GM23338 (cell line): ENCODE measurements around the gene UBE2F. TPM values are rescaled to one million over a fixed set of nuclear protein-coding genes. Genes with fewer than 3 reads are reported as not detected.
A peak's percentile ranks its signal among the peaks of the same experiment; 100 is the strongest.

ENCODE experiments used
- ATAC-seq: fragments of 200-7000 bp; cut with Tn5 transposase; 3 replicates; pipeline ENCODE4 v1.9.1; 2020
- DNase-seq: peaks from one replicate; pipeline ENCODE4 v3.0.0-alpha.2; 2015; ENCODE audit warnings: low spot score
- H2AFZ ChIP-seq: fragments of 200-600 bp; sonication (generic); 2 replicates; pipeline ENCODE4 v1.8.0; 2016; ENCODE audit warnings: antibody characterized with exemption, mild to moderate bottlenecking, moderate library complexity
- H3F3A ChIP-seq: fragments of 200-600 bp; sonication (generic); replicated peaks from 2 replicates; pipeline ENCODE4 v1.8.0; 2017; ENCODE audit warnings: antibody characterized with exemption, mixed run types, low read depth
- H3K27ac ChIP-seq: fragments of 200-600 bp; sonication (generic); 2 replicates; pipeline ENCODE4 v1.6.1; 2016; ENCODE audit warnings: low read depth
- H3K27me3 ChIP-seq: fragments of 200-600 bp; sonication (generic); 2 replicates; pipeline ENCODE4 v1.8.0; 2016; ENCODE audit warnings: mild to moderate bottlenecking, mixed run types, moderate library complexity; ENCODE audit not compliant: insufficient read depth
- H3K36me3 ChIP-seq: fragments of 200-600 bp; sonication (generic); 2 replicates; pipeline ENCODE4 v1.8.0; 2016; ENCODE audit warnings: mild to moderate bottlenecking; ENCODE audit not compliant: insufficient read depth
- H3K4me1 ChIP-seq: fragments of 200-600 bp; sonication (generic); 2 replicates; pipeline ENCODE4 v1.8.0; 2016; ENCODE audit warnings: mild to moderate bottlenecking, moderate library complexity; ENCODE audit not compliant: insufficient read depth
- H3K4me2 ChIP-seq: fragments of 200-600 bp; sonication (generic); 2 replicates; pipeline ENCODE4 v1.7.1; 2017; ENCODE audit warnings: mixed run types
- H3K4me3 ChIP-seq: fragments of 200-600 bp; sonication (generic); 2 replicates; pipeline ENCODE4 v1.6.1; 2016; ENCODE audit warnings: mixed run types
- H3K79me2 ChIP-seq: fragments of 200-600 bp; sonication (generic); replicated peaks from 2 replicates; pipeline ENCODE4 v1.8.0; 2017; ENCODE audit warnings: mild to moderate bottlenecking; ENCODE audit not compliant: insufficient read depth
- H3K9me2 ChIP-seq: fragments of 200-600 bp; sonication (generic); 2 replicates; pipeline ENCODE4 v1.8.0; 2017; ENCODE audit not compliant: insufficient read depth
- H4K20me1 ChIP-seq: fragments of 200-600 bp; sonication (generic); replicated peaks from 2 replicates; pipeline ENCODE4 v1.8.0; 2017; ENCODE audit warnings: mild to moderate bottlenecking; ENCODE audit not compliant: insufficient read depth
- H3K27ac Mint-ChIP-seq: 2 replicates; pipeline ENCODE4 v1.8.0; 2020; ENCODE audit warnings: inconsistent platforms, mild to moderate bottlenecking, moderate library complexity, mixed read lengths
- H3K27me3 Mint-ChIP-seq: 3 replicates; pipeline ENCODE4 v1.8.0; 2022; ENCODE audit warnings: low read depth, mild to moderate bottlenecking, moderate library complexity, mixed read lengths, inconsistent platforms; ENCODE audit not compliant: insufficient read depth, poor library complexity
- H3K36me3 Mint-ChIP-seq: 3 replicates; pipeline ENCODE4 v1.8.0; 2021; ENCODE audit warnings: low read depth, mild to moderate bottlenecking, inconsistent platforms, moderate library complexity, mixed read lengths
- H3K4me1 Mint-ChIP-seq: 3 replicates; pipeline ENCODE4 v1.8.0; 2020; ENCODE audit warnings: mild to moderate bottlenecking, inconsistent platforms, mixed read lengths
- H3K4me3 Mint-ChIP-seq: 3 replicates; pipeline ENCODE4 v1.8.0; 2021; ENCODE audit warnings: moderate library complexity, mild to moderate bottlenecking, inconsistent platforms, mixed read lengths
- H3K9me3 Mint-ChIP-seq: 3 replicates; pipeline ENCODE4 v1.8.0; 2020; ENCODE audit warnings: moderate library complexity, mild to moderate bottlenecking, inconsistent platforms, mixed read lengths
- CREB1 ChIP-seq: fragments of 250-450 bp; sonication (Bioruptor Pico); IDR thresholded peaks from 2 replicates; pipeline ENCODE4 v1.5.0; 2020; ENCODE audit warnings: low read depth, mild to moderate bottlenecking, moderate library complexity
- EZH2 ChIP-seq: fragments of 200-600 bp; sonication (generic); IDR thresholded peaks from one replicate; pipeline ENCODE4 v1.8.0; 2017; ENCODE audit warnings: antibody characterized with exemption, mild to moderate bottlenecking, low read depth; ENCODE audit not compliant: unreplicated experiment
- EZH2phosphoT487 ChIP-seq: fragments of 200-600 bp; sonication (generic); IDR thresholded peaks from one replicate; pipeline ENCODE4 v1.8.1; 2018; ENCODE audit warnings: antibody characterized with exemption; ENCODE audit not compliant: unreplicated experiment
- JUNB ChIP-seq: IDR thresholded peaks from one replicate; pipeline ENCODE4 v1.6.1; 2016; ENCODE audit warnings: antibody characterized with exemption; ENCODE audit not compliant: unreplicated experiment
- NANOG ChIP-seq: IDR thresholded peaks from 2 replicates; pipeline ENCODE4 v1.6.1; 2016; ENCODE audit warnings: antibody characterized with exemption, borderline replicate concordance
- POLR2AphosphoS5 ChIP-seq: IDR thresholded peaks from 2 replicates; pipeline ENCODE4 v1.6.1; 2016; ENCODE audit warnings: antibody characterized with exemption, low read depth
- STAT1 ChIP-seq: IDR thresholded peaks from one replicate; pipeline ENCODE4 v1.6.1; 2016; ENCODE audit warnings: antibody characterized with exemption; ENCODE audit not compliant: unreplicated experiment
- ZNF114 ChIP-seq: fragments of 250-450 bp; sonication (Bioruptor Pico); IDR thresholded peaks from 2 replicates; pipeline ENCODE4 v1.5.0; 2020; ENCODE audit warnings: mild to moderate bottlenecking, moderate library complexity
- ZNF331 ChIP-seq: fragments of 250-450 bp; sonication (Bioruptor Pico); IDR thresholded peaks from 2 replicates; pipeline ENCODE4 v1.5.0; 2020; ENCODE audit warnings: low read depth, mild to moderate bottlenecking, moderate library complexity
- polyA plus RNA-seq: library from polyadenylated mRNA; unstranded; fragments of >200 nt; fragmentation: Nextera tagmentation; extraction: Ambion mirVana; gene quantifications from 2 replicates; pipeline ENCODE4 v1.2.1, GENCODE V29; 2016
- total RNA-seq: library from RNA; depleted of rRNA; stranded (reverse); fragments of >200 nt; shearing (Covaris generic); gene quantifications from 2 replicates; pipeline ENCODE4 v1.2.3, GENCODE V29; 2014
- TF ChIP-seq, protein P1 (sequence below): IDR thresholded peaks from one replicate; pipeline ENCODE4 v1.6.1; 2018; ENCODE audit warnings: antibody characterized with exemption; ENCODE audit not compliant: unreplicated experiment
- TF ChIP-seq, protein P2 (sequence below): fragments of 250-450 bp; sonication (Bioruptor Pico); IDR thresholded peaks from 2 replicates; pipeline ENCODE4 v1.5.0; 2020; ENCODE audit warnings: mild to moderate bottlenecking, moderate library complexity
- TF ChIP-seq, protein P3 (sequence below): IDR thresholded peaks from 2 replicates; pipeline ENCODE4 v1.6.1; 2016; ENCODE audit warnings: antibody characterized with exemption
- TF ChIP-seq, protein P4 (sequence below), 2 experiments: fragments of 200-600 bp in 1 of 2; sonication (generic) in 1 of 2; conservative IDR thresholded peaks; 2 replicates each; pipeline versions ENCODE4 v1.5.1 to v1.6.1; 2016 to 2017; ENCODE audit warnings: antibody characterized with exemption in 2 of 2, low read depth in 2 of 2, mild to moderate bottlenecking in 2 of 2, moderate library complexity in 1 of 2

The UBE2F gene
- total and polyA plus RNA-seq, 2 experiments from 2014 or later = 98.2 to 106 TPM

DNA sequence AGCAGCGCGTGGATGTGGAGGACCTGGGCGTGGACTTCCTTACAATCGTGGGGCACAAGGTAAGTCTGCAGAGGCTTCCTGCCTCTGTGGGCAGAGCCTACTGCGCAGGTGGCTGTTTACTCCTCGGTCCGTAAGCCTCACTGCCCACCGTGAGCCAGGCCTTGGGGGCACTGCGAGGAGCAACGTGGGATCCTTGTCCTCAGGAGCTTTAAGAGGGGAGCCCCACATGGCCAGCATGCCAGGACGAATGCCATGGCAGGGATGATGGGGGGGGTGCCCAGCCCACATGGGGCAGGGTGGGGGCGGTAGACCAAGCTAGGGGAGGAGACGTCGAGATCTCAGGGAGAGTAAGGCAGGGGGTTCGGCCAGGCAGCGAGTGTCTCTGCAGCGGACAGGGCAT is 115.3 kb downstream of the UBE2F start:
- H3K4me1 ChIP-seq = peaks cover 17% of the 10 kb centered on the region
- H3K9me3 Mint-ChIP-seq = no peaks in the 10 kb centered on the region; the same call in 2 of the 3 replicates
- peaks cover 28% of the 10 kb centered on the region for H3K79me2 ChIP-seq
- peak overlapping the region; percentile 79; the same call in 1 of the 2 replicates for H3K27ac Mint-ChIP-seq
- TF ChIP-seq, protein P1, sequence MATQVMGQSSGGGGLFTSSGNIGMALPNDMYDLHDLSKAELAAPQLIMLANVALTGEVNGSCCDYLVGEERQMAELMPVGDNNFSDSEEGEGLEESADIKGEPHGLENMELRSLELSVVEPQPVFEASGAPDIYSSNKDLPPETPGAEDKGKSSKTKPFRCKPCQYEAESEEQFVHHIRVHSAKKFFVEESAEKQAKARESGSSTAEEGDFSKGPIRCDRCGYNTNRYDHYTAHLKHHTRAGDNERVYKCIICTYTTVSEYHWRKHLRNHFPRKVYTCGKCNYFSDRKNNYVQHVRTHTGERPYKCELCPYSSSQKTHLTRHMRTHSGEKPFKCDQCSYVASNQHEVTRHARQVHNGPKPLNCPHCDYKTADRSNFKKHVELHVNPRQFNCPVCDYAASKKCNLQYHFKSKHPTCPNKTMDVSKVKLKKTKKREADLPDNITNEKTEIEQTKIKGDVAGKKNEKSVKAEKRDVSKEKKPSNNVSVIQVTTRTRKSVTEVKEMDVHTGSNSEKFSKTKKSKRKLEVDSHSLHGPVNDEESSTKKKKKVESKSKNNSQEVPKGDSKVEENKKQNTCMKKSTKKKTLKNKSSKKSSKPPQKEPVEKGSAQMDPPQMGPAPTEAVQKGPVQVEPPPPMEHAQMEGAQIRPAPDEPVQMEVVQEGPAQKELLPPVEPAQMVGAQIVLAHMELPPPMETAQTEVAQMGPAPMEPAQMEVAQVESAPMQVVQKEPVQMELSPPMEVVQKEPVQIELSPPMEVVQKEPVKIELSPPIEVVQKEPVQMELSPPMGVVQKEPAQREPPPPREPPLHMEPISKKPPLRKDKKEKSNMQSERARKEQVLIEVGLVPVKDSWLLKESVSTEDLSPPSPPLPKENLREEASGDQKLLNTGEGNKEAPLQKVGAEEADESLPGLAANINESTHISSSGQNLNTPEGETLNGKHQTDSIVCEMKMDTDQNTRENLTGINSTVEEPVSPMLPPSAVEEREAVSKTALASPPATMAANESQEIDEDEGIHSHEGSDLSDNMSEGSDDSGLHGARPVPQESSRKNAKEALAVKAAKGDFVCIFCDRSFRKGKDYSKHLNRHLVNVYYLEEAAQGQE = no peak
- TF ChIP-seq, protein P2, sequence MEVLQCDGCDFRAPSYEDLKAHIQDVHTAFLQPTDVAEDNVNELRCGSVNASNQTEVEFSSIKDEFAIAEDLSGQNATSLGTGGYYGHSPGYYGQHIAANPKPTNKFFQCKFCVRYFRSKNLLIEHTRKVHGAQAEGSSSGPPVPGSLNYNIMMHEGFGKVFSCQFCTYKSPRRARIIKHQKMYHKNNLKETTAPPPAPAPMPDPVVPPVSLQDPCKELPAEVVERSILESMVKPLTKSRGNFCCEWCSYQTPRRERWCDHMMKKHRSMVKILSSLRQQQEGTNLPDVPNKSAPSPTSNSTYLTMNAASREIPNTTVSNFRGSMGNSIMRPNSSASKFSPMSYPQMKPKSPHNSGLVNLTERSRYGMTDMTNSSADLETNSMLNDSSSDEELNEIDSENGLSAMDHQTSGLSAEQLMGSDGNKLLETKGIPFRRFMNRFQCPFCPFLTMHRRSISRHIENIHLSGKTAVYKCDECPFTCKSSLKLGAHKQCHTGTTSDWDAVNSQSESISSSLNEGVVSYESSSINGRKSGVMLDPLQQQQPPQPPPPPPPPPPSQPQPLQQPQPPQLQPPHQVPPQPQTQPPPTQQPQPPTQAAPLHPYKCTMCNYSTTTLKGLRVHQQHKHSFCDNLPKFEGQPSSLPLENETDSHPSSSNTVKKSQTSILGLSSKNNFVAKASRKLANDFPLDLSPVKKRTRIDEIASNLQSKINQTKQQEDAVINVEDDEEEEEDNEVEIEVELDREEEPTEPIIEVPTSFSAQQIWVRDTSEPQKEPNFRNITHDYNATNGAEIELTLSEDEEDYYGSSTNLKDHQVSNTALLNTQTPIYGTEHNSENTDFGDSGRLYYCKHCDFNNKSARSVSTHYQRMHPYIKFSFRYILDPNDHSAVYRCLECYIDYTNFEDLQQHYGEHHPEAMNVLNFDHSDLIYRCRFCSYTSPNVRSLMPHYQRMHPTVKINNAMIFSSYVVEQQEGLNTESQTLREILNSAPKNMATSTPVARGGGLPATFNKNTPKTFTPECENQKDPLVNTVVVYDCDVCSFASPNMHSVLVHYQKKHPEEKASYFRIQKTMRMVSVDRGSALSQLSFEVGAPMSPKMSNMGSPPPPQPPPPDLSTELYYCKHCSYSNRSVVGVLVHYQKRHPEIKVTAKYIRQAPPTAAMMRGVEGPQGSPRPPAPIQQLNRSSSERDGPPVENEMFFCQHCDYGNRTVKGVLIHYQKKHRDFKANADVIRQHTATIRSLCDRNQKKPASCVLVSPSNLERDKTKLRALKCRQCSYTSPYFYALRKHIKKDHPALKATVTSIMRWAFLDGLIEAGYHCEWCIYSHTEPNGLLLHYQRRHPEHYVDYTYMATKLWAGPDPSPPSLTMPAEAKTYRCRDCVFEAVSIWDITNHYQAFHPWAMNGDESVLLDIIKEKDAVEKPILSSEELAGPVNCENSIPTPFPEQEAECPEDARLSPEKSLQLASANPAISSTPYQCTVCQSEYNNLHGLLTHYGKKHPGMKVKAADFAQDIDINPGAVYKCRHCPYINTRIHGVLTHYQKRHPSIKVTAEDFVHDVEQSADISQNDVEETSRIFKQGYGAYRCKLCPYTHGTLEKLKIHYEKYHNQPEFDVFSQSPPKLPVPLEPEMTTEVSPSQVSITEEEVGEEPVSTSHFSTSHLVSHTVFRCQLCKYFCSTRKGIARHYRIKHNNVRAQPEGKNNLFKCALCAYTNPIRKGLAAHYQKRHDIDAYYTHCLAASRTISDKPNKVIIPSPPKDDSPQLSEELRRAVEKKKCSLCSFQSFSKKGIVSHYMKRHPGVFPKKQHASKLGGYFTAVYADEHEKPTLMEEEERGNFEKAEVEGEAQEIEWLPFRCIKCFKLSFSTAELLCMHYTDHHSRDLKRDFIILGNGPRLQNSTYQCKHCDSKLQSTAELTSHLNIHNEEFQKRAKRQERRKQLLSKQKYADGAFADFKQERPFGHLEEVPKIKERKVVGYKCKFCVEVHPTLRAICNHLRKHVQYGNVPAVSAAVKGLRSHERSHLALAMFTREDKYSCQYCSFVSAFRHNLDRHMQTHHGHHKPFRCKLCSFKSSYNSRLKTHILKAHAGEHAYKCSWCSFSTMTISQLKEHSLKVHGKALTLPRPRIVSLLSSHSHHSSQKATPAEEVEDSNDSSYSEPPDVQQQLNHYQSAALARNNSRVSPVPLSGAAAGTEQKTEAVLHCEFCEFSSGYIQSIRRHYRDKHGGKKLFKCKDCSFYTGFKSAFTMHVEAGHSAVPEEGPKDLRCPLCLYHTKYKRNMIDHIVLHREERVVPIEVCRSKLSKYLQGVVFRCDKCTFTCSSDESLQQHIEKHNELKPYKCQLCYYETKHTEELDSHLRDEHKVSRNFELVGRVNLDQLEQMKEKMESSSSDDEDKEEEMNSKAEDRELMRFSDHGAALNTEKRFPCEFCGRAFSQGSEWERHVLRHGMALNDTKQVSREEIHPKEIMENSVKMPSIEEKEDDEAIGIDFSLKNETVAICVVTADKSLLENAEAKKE (CRISPR knock-in tag) = no peak
- no peak for TF ChIP-seq EZH2
- TF ChIP-seq CREB1 (CRISPR knock-in tag) = no peak
- no peak for TF ChIP-seq STAT1
- TF ChIP-seq, protein P3, sequence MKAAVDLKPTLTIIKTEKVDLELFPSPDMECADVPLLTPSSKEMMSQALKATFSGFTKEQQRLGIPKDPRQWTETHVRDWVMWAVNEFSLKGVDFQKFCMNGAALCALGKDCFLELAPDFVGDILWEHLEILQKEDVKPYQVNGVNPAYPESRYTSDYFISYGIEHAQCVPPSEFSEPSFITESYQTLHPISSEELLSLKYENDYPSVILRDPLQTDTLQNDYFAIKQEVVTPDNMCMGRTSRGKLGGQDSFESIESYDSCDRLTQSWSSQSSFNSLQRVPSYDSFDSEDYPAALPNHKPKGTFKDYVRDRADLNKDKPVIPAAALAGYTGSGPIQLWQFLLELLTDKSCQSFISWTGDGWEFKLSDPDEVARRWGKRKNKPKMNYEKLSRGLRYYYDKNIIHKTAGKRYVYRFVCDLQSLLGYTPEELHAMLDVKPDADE = no peak
- no peak for TF ChIP-seq NANOG
- TF ChIP-seq POLR2AphosphoS5 = no peak
- TF ChIP-seq JUNB = no peak
- no peak for TF ChIP-seq ZNF114 (CRISPR knock-in tag)
- no peak for TF ChIP-seq ZNF331 (CRISPR knock-in tag)
- TF ChIP-seq, protein P4, sequence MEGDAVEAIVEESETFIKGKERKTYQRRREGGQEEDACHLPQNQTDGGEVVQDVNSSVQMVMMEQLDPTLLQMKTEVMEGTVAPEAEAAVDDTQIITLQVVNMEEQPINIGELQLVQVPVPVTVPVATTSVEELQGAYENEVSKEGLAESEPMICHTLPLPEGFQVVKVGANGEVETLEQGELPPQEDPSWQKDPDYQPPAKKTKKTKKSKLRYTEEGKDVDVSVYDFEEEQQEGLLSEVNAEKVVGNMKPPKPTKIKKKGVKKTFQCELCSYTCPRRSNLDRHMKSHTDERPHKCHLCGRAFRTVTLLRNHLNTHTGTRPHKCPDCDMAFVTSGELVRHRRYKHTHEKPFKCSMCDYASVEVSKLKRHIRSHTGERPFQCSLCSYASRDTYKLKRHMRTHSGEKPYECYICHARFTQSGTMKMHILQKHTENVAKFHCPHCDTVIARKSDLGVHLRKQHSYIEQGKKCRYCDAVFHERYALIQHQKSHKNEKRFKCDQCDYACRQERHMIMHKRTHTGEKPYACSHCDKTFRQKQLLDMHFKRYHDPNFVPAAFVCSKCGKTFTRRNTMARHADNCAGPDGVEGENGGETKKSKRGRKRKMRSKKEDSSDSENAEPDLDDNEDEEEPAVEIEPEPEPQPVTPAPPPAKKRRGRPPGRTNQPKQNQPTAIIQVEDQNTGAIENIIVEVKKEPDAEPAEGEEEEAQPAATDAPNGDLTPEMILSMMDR (conservative IDR thresholded peaks at IDR 0.05; ENCODE audit: low read depth in 2 of 2) = no peak
- TF ChIP-seq EZH2phosphoT487 = no peak
- peaks cover 7% of the 10 kb centered on the region for H3K27me3 Mint-ChIP-seq
- H2AFZ ChIP-seq = no peak overlapping the region
- no peak overlapping the region for H3K4me3 ChIP-seq
- H3K36me3 ChIP-seq = peaks cover 56% of the 10 kb centered on the region
- no peaks in the 10 kb centered on the region for H3K27me3 ChIP-seq
- peaks cover 8% of the 10 kb centered on the region; the same call in 1 of the 2 replicates for H4K20me1 ChIP-seq
- H3K27ac ChIP-seq = no peak overlapping the region
- 0 out of 2 replicates have a peak, but pooled peaks cover 6% of the 10 kb centered on the region for H3F3A ChIP-seq
- ATAC-seq = no peak
- DNase-seq = no peak
- no peak overlapping the region for H3K4me2 ChIP-seq
- H3K9me2 ChIP-seq = no peaks in the 10 kb centered on the region
- H3K36me3 Mint-ChIP-seq = peaks cover 96% of the 10 kb centered on the region
- peaks cover 21% of the 10 kb centered on the region for H3K4me1 Mint-ChIP-seq
- no peak overlapping the region for H3K4me3 Mint-ChIP-seq
